Fibroblast of mammary gland (primary cell): ENCODE data around the gene GULP1.
A peak's percentile ranks its signal among the peaks of the same experiment; 100 is the strongest.
"Not testable (repeated sequence)": the region's sequence is repeated elsewhere in the genome, so short reads cannot be mapped to it uniquely, and the experiment has no call there.

Experiments used
- DNase-seq: peaks from one replicate; pipeline ENCODE4 v3.0.0-alpha.2; 2010; ENCODE audit warnings: low read depth
- H3K4me3 ChIP-seq: 2 replicates; pipeline ENCODE4 v1.5.1; 2011; ENCODE audit warnings: low read depth, mild to moderate bottlenecking, low read length, moderate library complexity; ENCODE audit not compliant: control insufficient read depth
- CTCF ChIP-seq: conservative IDR thresholded peaks from 2 replicates; pipeline ENCODE4 v1.5.1; 2011; ENCODE audit warnings: low read depth, low read length, inconsistent platforms; ENCODE audit not compliant: control insufficient read depth, insufficient read depth

GULP1 gene

GRCh38 chr2:188604579-188604978 lies 312.9 kb downstream of the GULP1 start:
- no peak for TF ChIP-seq CTCF
- H3K4me3 ChIP-seq: no peak overlapping the region
- no peak for DNase-seq

- DNase-seq: not testable (repeated sequence)
These were observed 314.2 kb downstream of the GULP1 start for GRCh38 chr2:188605609-188606584.

GRCh38 chr2:188606596-188606995 lies 314.9 kb downstream of the GULP1 start:
- not testable (repeated sequence) for DNase-seq, H3K4me3 ChIP-seq

More at GRCh38 chr2:188605609-188606584, 314.2 kb downstream of the GULP1 start:
- H3K4me3 ChIP-seq: not testable (repeated sequence)

GRCh38 chr2:188607501-188607900 lies 315.8 kb downstream of the GULP1 start:
- peak; percentile 35 for DNase-seq
- no peak overlapping the region for H3K4me3 ChIP-seq
- no peak for TF ChIP-seq CTCF

- no peak for TF ChIP-seq CTCF
These were observed 317.8 kb downstream of the GULP1 start for GRCh38 chr2:188609321-188610049.

GRCh38 chr2:188610050-188610444 lies 318.4 kb downstream of the GULP1 start:
- TF ChIP-seq CTCF: no peak
- peak; percentile 67 for DNase-seq
- H3K4me3 ChIP-seq: no peak overlapping the region

More at GRCh38 chr2:188609321-188610049, 317.8 kb downstream of the GULP1 start:
- no peak overlapping the region for H3K4me3 ChIP-seq
- peak; percentile 74 for DNase-seq

GRCh38 chr2:188610827-188611226 lies 319.2 kb downstream of the GULP1 start:
- DNase-seq: peak; percentile 61
- TF ChIP-seq CTCF: no peak
- H3K4me3 ChIP-seq: no peak overlapping the region
